Measurements from ENCODE around the gene MT1X. TPM values are rescaled to one million over a fixed set of nuclear protein-coding genes. Genes with fewer than 3 reads are reported as not detected.
A peak's percentile ranks its signal among the peaks of the same experiment; 100 is the strongest.

The MT1X gene
- total and polyA plus RNA-seq, 2 of the 13 experiments (the other 11 are each of a cell fraction or from before 2014, with no cell fraction given), result 19.7 to 288 TPM

DNA sequence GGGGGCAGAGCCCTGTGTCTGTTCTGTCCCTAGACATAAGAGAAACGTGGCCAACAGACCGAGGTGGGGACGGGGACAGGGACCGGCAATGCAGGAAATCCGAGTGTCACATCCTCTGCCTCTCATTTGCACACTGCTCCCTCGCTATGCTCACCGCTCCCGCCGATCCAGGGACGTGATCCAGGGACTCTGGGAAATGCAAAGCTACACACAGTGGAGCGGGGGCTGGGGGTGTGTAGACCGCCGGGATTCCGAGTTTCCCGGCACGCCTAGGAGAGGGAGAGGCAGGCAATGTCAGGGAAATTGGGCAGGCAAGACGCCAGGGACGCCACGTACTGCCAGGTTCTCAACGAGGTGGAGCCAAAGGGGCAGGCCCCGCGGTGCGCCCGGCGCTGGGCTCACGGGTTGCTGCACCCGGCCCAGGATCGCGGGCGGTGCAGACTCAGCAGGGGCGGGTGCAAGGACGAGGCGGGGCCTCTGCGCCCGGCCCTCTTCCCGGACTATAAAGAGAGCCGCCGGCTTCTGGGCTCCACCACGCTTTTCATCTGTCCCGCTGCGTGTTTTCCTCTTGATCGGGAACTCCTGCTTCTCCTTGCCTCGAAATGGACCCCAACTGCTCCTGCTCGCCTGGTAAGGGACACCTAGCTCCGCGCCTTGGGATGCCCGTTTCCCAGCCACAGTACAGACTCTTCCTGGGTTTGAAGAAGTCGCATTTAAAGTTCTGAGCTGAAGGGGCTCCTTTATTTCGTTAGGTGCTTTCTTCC lies at the start of gene MT1X (continued):
- TF ChIP-seq, protein P1, sequence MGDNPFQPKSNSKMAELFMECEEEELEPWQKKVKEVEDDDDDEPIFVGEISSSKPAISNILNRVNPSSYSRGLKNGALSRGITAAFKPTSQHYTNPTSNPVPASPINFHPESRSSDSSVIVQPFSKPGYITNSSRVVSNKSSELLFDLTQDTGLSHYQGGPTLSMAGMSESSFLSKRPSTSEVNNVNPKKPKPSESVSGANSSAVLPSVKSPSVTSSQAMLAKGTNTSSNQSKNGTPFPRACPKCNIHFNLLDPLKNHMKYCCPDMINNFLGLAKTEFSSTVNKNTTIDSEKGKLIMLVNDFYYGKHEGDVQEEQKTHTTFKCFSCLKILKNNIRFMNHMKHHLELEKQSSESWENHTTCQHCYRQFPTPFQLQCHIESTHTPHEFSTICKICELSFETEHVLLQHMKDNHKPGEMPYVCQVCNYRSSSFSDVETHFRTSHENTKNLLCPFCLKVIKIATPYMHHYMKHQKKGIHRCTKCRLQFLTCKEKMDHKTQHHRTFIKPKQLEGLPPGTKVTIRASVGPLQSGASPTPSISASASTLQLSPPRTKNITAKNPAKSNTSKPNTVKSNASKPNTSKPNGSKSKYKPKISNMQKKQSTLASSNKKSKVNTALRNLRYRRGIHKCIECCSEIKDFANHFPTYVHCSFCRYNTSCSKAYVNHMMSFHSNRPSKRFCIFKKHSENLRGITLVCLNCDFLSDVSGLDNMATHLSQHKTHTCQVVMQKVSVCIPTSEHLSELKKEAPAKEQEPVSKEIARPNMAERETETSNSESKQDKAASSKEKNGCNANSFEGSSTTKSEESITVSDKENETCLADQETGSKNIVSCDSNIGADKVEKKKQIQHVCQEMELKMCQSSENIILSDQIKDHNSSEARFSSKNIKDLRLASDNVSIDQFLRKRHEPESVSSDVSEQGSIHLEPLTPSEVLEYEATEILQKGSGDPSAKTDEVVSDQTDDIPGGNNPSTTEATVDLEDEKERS (CRISPR knock-in tag; IDR thresholded peaks at IDR 0.05), result no peak
- TF ChIP-seq PRMT3 (CRISPR knock-in tag; IDR thresholded peaks at IDR 0.05; ENCODE audit: borderline replicate concordance, low read depth) (no peak), FOXJ3 (CRISPR knock-in tag; IDR thresholded peaks at IDR 0.05; ENCODE audit: borderline replicate concordance) (no peak), ZNF605 (CRISPR knock-in tag; IDR thresholded peaks at IDR 0.05) (0 out of 2 replicates have a peak, but pooled peaks have one; percentile 2), MED13 (CRISPR knock-in tag; IDR thresholded peaks at IDR 0.05) (peak; percentile 68), IKZF4 (CRISPR knock-in tag; IDR thresholded peaks at IDR 0.05; ENCODE audit: borderline replicate concordance, low read depth, not compliant biosample characterization) (no peak), ZNF567 (CRISPR knock-in tag; IDR thresholded peaks at IDR 0.05; ENCODE audit: borderline replicate concordance) (peak; percentile 44; the same call in 1 of the 2 replicates), ZNF350 (CRISPR knock-in tag; IDR thresholded peaks at IDR 0.05; ENCODE audit: borderline replicate concordance, low read depth) (peak; percentile 71), RFX5 (IDR thresholded peaks at IDR 0.05; ENCODE audit: low read depth, low read length) (no peak), EHMT2 (IDR thresholded peaks at IDR 0.05; ENCODE audit: borderline replicate concordance, low read depth, low read length) (no peak), ZNF3 (CRISPR knock-in tag; IDR thresholded peaks at IDR 0.05) (peak; percentile 61; the same call in 1 of the 2 replicates), FOXK2 (IDR thresholded peaks at IDR 0.05) (no peak), ZNF775 (CRISPR knock-in tag; IDR thresholded peaks at IDR 0.05; ENCODE audit: borderline replicate concordance) (no peak)
- TF ChIP-seq, protein P2, sequence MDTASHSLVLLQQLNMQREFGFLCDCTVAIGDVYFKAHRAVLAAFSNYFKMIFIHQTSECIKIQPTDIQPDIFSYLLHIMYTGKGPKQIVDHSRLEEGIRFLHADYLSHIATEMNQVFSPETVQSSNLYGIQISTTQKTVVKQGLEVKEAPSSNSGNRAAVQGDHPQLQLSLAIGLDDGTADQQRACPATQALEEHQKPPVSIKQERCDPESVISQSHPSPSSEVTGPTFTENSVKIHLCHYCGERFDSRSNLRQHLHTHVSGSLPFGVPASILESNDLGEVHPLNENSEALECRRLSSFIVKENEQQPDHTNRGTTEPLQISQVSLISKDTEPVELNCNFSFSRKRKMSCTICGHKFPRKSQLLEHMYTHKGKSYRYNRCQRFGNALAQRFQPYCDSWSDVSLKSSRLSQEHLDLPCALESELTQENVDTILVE (CRISPR knock-in tag; IDR thresholded peaks at IDR 0.05), result no peak
- TF ChIP-seq, protein P3, sequence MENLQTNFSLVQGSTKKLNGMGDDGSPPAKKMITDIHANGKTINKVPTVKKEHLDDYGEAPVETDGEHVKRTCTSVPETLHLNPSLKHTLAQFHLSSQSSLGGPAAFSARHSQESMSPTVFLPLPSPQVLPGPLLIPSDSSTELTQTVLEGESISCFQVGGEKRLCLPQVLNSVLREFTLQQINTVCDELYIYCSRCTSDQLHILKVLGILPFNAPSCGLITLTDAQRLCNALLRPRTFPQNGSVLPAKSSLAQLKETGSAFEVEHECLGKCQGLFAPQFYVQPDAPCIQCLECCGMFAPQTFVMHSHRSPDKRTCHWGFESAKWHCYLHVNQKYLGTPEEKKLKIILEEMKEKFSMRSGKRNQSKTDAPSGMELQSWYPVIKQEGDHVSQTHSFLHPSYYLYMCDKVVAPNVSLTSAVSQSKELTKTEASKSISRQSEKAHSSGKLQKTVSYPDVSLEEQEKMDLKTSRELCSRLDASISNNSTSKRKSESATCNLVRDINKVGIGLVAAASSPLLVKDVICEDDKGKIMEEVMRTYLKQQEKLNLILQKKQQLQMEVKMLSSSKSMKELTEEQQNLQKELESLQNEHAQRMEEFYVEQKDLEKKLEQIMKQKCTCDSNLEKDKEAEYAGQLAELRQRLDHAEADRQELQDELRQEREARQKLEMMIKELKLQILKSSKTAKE (CRISPR knock-in tag; IDR thresholded peaks at IDR 0.05; ENCODE audit: borderline replicate concordance), result no peak
- TF ChIP-seq, protein P4, sequence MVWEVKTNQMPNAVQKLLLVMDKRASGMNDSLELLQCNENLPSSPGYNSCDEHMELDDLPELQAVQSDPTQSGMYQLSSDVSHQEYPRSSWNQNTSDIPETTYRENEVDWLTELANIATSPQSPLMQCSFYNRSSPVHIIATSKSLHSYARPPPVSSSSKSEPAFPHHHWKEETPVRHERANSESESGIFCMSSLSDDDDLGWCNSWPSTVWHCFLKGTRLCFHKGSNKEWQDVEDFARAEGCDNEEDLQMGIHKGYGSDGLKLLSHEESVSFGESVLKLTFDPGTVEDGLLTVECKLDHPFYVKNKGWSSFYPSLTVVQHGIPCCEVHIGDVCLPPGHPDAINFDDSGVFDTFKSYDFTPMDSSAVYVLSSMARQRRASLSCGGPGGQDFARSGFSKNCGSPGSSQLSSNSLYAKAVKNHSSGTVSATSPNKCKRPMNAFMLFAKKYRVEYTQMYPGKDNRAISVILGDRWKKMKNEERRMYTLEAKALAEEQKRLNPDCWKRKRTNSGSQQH (CRISPR knock-in tag; IDR thresholded peaks at IDR 0.05; ENCODE audit: low read depth), result peak; percentile 11; the same call in 1 of the 2 replicates
- TF ChIP-seq, protein P5, sequence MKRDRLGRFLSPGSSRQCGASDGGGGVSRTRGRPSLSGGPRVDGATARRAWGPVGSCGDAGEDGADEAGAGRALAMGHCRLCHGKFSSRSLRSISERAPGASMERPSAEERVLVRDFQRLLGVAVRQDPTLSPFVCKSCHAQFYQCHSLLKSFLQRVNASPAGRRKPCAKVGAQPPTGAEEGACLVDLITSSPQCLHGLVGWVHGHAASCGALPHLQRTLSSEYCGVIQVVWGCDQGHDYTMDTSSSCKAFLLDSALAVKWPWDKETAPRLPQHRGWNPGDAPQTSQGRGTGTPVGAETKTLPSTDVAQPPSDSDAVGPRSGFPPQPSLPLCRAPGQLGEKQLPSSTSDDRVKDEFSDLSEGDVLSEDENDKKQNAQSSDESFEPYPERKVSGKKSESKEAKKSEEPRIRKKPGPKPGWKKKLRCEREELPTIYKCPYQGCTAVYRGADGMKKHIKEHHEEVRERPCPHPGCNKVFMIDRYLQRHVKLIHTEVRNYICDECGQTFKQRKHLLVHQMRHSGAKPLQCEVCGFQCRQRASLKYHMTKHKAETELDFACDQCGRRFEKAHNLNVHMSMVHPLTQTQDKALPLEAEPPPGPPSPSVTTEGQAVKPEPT (CRISPR knock-in tag; IDR thresholded peaks at IDR 0.05; ENCODE audit: low read depth), result 0 out of 2 replicates have a peak, but pooled peaks have one; percentile 30
- TF ChIP-seq, protein P6, sequence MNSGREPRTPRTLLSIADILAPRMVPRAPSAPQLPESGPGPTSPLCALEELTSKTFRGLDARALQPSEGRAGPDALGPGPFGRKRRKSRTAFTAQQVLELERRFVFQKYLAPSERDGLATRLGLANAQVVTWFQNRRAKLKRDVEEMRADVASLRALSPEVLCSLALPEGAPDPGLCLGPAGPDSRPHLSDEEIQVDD (CRISPR knock-in tag; IDR thresholded peaks at IDR 0.05; ENCODE audit: borderline replicate concordance), result peak; percentile 21; the same call in 1 of the 2 replicates

Measured in HepG2 (cell line).